Astrocyte (in vitro differentiated cells and primary cell): Measurements from ENCODE around the gene MROH8. TPM values are rescaled to one million over a fixed set of nuclear protein-coding genes. Genes with fewer than 3 reads are reported as not detected.

Experiments used
- DNase-seq: peaks from one replicate; pipeline ENCODE4 v3.0.0-alpha.2; 2010; ENCODE audit warnings: low read depth
- FAIRE-seq: peaks from 2 replicates; lab custom pipeline; 2011; peaks lifted over from hg19 to GRCh38; lab: Jason Lieb, UNC
- H2AFZ ChIP-seq: 2 replicates; pipeline ENCODE4 v1.6.0; 2012; ENCODE audit warnings: low read depth, low read length, inconsistent platforms
- H3K27ac ChIP-seq: 2 replicates; pipeline ENCODE4 v1.5.1; 2011; ENCODE audit warnings: low read depth, low read length, inconsistent platforms
- H3K27me3 ChIP-seq: 2 replicates; pipeline ENCODE4 v1.6.0; 2011; ENCODE audit warnings: low read length, inconsistent platforms; ENCODE audit not compliant: insufficient read depth
- H3K36me3 ChIP-seq: 2 replicates; pipeline ENCODE4 v1.5.1; 2011; ENCODE audit warnings: low read length, inconsistent platforms; ENCODE audit not compliant: insufficient read depth
- H3K4me1 ChIP-seq: 2 replicates; pipeline ENCODE4 v1.5.1; 2011; ENCODE audit warnings: low read length, inconsistent platforms; ENCODE audit not compliant: insufficient read depth
- H3K4me2 ChIP-seq: 2 replicates; pipeline ENCODE4 v1.6.0; 2012; ENCODE audit warnings: low read length, inconsistent platforms
- H3K4me3 ChIP-seq: 2 replicates; pipeline ENCODE4 v1.5.1; 2011; ENCODE audit warnings: low read depth, mild to moderate bottlenecking, low read length, inconsistent platforms; ENCODE audit not compliant: insufficient read depth
- H3K79me2 ChIP-seq: 2 replicates; pipeline ENCODE4 v1.6.0; 2012; ENCODE audit warnings: mild to moderate bottlenecking, low read length, inconsistent platforms; ENCODE audit not compliant: insufficient read depth
- H3K9ac ChIP-seq: 2 replicates; pipeline ENCODE4 v1.6.0; 2012; ENCODE audit warnings: mild to moderate bottlenecking, low read length, inconsistent platforms
- H3K9me3 ChIP-seq: 2 replicates; pipeline ENCODE4 v1.5.1; 2012; ENCODE audit warnings: low read depth, mild to moderate bottlenecking, low read length, inconsistent platforms; ENCODE audit not compliant: insufficient read depth
- H4K20me1 ChIP-seq: 2 replicates; pipeline ENCODE4 v1.6.0; 2012; ENCODE audit warnings: low read length, inconsistent platforms; ENCODE audit not compliant: insufficient read depth
- H3K27ac Mint-ChIP-seq: one replicate; pipeline ENCODE4 v1.8.0; 2021; ENCODE audit warnings: mild to moderate bottlenecking, mixed read lengths; ENCODE audit not compliant: unreplicated experiment
- H3K27me3 Mint-ChIP-seq: one replicate; pipeline ENCODE4 v1.8.0; 2021; ENCODE audit warnings: low read depth, mixed read lengths; ENCODE audit not compliant: unreplicated experiment
- H3K36me3 Mint-ChIP-seq: one replicate; pipeline ENCODE4 v1.8.0; 2021; ENCODE audit warnings: low read depth, mixed read lengths; ENCODE audit not compliant: unreplicated experiment
- H3K4me1 Mint-ChIP-seq: one replicate; pipeline ENCODE4 v1.8.0; 2021; ENCODE audit warnings: low read depth, mixed read lengths; ENCODE audit not compliant: unreplicated experiment
- H3K4me3 Mint-ChIP-seq: one replicate; pipeline ENCODE4 v1.8.0; 2021; ENCODE audit warnings: mild to moderate bottlenecking, moderate library complexity, mixed read lengths; ENCODE audit not compliant: unreplicated experiment
- H3K9me3 Mint-ChIP-seq: one replicate; pipeline ENCODE4 v1.8.0; 2021; ENCODE audit warnings: mild to moderate bottlenecking, mixed read lengths; ENCODE audit not compliant: unreplicated experiment
- CTCF ChIP-seq: IDR thresholded peaks from 2 replicates; pipeline ENCODE4 v1.5.1; 2011; ENCODE audit warnings: low read depth, mild to moderate bottlenecking, inconsistent platforms, low read length, moderate library complexity; ENCODE audit not compliant: insufficient read depth
- EZH2 ChIP-seq: IDR thresholded peaks from 2 replicates; pipeline ENCODE4 v1.6.1; 2012; ENCODE audit warnings: mild to moderate bottlenecking, low read length, inconsistent platforms; ENCODE audit not compliant: insufficient read depth
- total RNA-seq: library from RNA; stranded (reverse); gene quantifications from 2 replicates; pipeline ENCODE4 v1.2.1, GENCODE V29; 2021

MROH8 gene
- total RNA-seq, 1 donor from 2014 or later = 1.3 TPM

- H2AFZ ChIP-seq = no peak overlapping the region
- H3K27ac ChIP-seq = no peak overlapping the region
- peaks cover 95% of the 10 kb centered on the region for H4K20me1 ChIP-seq
- H3K4me1 Mint-ChIP-seq = peaks cover 11% of the 10 kb centered on the region
- H3K9me3 ChIP-seq = no peaks in the 10 kb centered on the region
- peak overlapping the region; percentile 10 for H3K27ac Mint-ChIP-seq
- peaks cover 5% of the 10 kb centered on the region for H3K36me3 Mint-ChIP-seq
- H3K27me3 ChIP-seq = no peaks in the 10 kb centered on the region
- peaks cover 12% of the 10 kb centered on the region for H3K4me1 ChIP-seq
- no peak overlapping the region for H3K9ac ChIP-seq
- no peak overlapping the region for H3K4me3 Mint-ChIP-seq
- H3K79me2 ChIP-seq = peaks cover 93% of the 10 kb centered on the region
- FAIRE-seq = no peak
- H3K4me3 ChIP-seq = no peak overlapping the region
- H3K27me3 Mint-ChIP-seq = no peaks in the 10 kb centered on the region
- no peaks in the 10 kb centered on the region for H3K9me3 Mint-ChIP-seq
- H3K36me3 ChIP-seq = peaks cover 21% of the 10 kb centered on the region
- no peak overlapping the region for H3K4me2 ChIP-seq
- no peak for DNase-seq
- no peak for TF ChIP-seq CTCF
- no peak for TF ChIP-seq EZH2
Observed at GRCh38 chr20:37190354-37191112, 11.2 kb upstream of the MROH8 start.

- Histone ChIP-seq H3K4me2 (no peak overlapping the region), H3K36me3 (peaks cover 29% of the 10 kb centered on the region), H3K9me3 (no peaks in the 10 kb centered on the region), H3K79me2 (peaks cover 93% of the 10 kb centered on the region), H2AFZ (no peak overlapping the region), H3K4me1 (peaks cover 9% of the 10 kb centered on the region), H3K27me3 (no peaks in the 10 kb centered on the region), H4K20me1 (peaks cover 95% of the 10 kb centered on the region), H3K4me3 (no peak overlapping the region), H3K27ac (no peak overlapping the region), H3K9ac (no peak overlapping the region)
- no peaks in the 10 kb centered on the region for H3K27me3 Mint-ChIP-seq
- H3K4me3 Mint-ChIP-seq = no peak overlapping the region
- H3K9me3 Mint-ChIP-seq = no peaks in the 10 kb centered on the region
- H3K36me3 Mint-ChIP-seq = peaks cover 9% of the 10 kb centered on the region
- DNase-seq (no peak), FAIRE-seq (no peak)
- no peak overlapping the region for H3K27ac Mint-ChIP-seq
- H3K4me1 Mint-ChIP-seq = peaks cover 6% of the 10 kb centered on the region
- TF ChIP-seq CTCF (no peak), EZH2 (no peak)
Observed at GRCh38 chr20:37189416-37190016, 10.2 kb upstream of the MROH8 start.

- H3K9ac ChIP-seq = no peak overlapping the region
- TF ChIP-seq EZH2 (no peak), CTCF (no peak)
- peaks cover 8% of the 10 kb centered on the region for H3K4me1 ChIP-seq
- Mint-ChIP-seq H3K36me3 (peaks cover 14% of the 10 kb centered on the region), H3K27me3 (no peaks in the 10 kb centered on the region), H3K9me3 (no peaks in the 10 kb centered on the region), H3K27ac (no peak overlapping the region), H3K4me1 (peaks cover 5% of the 10 kb centered on the region), H3K4me3 (no peak overlapping the region)
- H3K36me3 ChIP-seq = peaks cover 29% of the 10 kb centered on the region
- no peak for DNase-seq
- H3K27ac ChIP-seq = no peak overlapping the region
- no peak overlapping the region for H3K4me2 ChIP-seq
- peaks cover 94% of the 10 kb centered on the region for H3K79me2 ChIP-seq
- peaks cover 95% of the 10 kb centered on the region for H4K20me1 ChIP-seq
- H3K4me3 ChIP-seq = no peak overlapping the region
- H3K9me3 ChIP-seq = no peaks in the 10 kb centered on the region
- no peak overlapping the region for H2AFZ ChIP-seq
- no peak for FAIRE-seq
- no peaks in the 10 kb centered on the region for H3K27me3 ChIP-seq
Observed at GRCh38 chr20:37188787-37189186, 9.4 kb upstream of the MROH8 start.
